Inflammatory macrophage (primary cell): ENCODE data around the gene TFAP2E.

Experiments used
- DNase-seq, 2 donors: peaks; one replicate each; pipeline ENCODE4 v3.0.0-alpha.2; 2020 to 2022

Gene TFAP2E

GRCh38 chr1:35598895-35599294 is 25.8 kb downstream of the TFAP2E start:
- DNase-seq = no peak

- DNase-seq = no peak
These were observed 26.3 kb downstream of the TFAP2E start for GRCh38 chr1:35599411-35599810.

GRCh38 chr1:35600593-35600992 is 27.5 kb downstream of the TFAP2E start:
- no peak for DNase-seq

GRCh38 chr1:35603468-35603867 is 30.4 kb downstream of the TFAP2E start:
- no peak for DNase-seq

GRCh38 chr1:35603941-35604340 is 30.8 kb downstream of the TFAP2E start:
- no peak for DNase-seq

GRCh38 chr1:35605071-35605866 is 32.2 kb downstream of the TFAP2E start:
- DNase-seq = no peak

GRCh38 chr1:35605867-35606182 is 32.7 kb downstream of the TFAP2E start:
- no peak for DNase-seq

GRCh38 chr1:35611655-35612054 is 38.5 kb downstream of the TFAP2E start:
- DNase-seq = no peak

- DNase-seq = no peak
These were observed 42.3 kb downstream of the TFAP2E start for GRCh38 chr1:35615440-35615839.

- no peak for DNase-seq
These were observed 46.4 kb downstream of the TFAP2E start for GRCh38 chr1:35619237-35620121.

GRCh38 chr1:35622510-35623178 is 49.5 kb downstream of the TFAP2E start:
- DNase-seq = no peak

- no peak for DNase-seq
These were observed 50.7 kb downstream of the TFAP2E start for GRCh38 chr1:35623832-35624231.

GRCh38 chr1:35629051-35629450 is 55.9 kb downstream of the TFAP2E start:
- no peak for DNase-seq

- DNase-seq = no peak
These were observed 58.3 kb downstream of the TFAP2E start for GRCh38 chr1:35631396-35631795.

GRCh38 chr1:35633547-35633946 is 60.4 kb downstream of the TFAP2E start:
- no peak for DNase-seq

GRCh38 chr1:35637401-35637809 is 64.3 kb downstream of the TFAP2E start:
- DNase-seq = peak; percentile 11 to 38

GRCh38 chr1:35640380-35641232 is 67.5 kb downstream of the TFAP2E start:
- DNase-seq = no peak

GRCh38 chr1:35641233-35641866 is 68.2 kb downstream of the TFAP2E start, which contains the start of gene PSMB2:
Gene PSMB2, minus strand, starts transcription at chr1:35641526. Its CDS starts 94 bp downstream, at chr1:35641432.
- peak; percentile 96 for DNase-seq

GRCh38 chr1:35642471-35642955 is 69.4 kb downstream of the TFAP2E start:
- peak; percentile 27 to 32 for DNase-seq

- no peak for DNase-seq
These were observed 71.1 kb downstream of the TFAP2E start for GRCh38 chr1:35644204-35644603.
